H1 (cell line): ENCODE data around the gene SLC23A3. TPM values are rescaled to one million over a fixed set of nuclear protein-coding genes. Genes with fewer than 3 reads are reported as not detected.

Experiments used
- CTCF ChIA-PET: fragments of 300-600 bp; sonication (Branson Sonifier 250); formaldehyde crosslinking; loops from one replicate; lab custom pipeline; 2021; ENCODE audit not compliant: partially characterized antibody; lab: Charles Lee
- POLR2A ChIA-PET: fragments of 300-600 bp; sonication (Branson Sonifier 250); formaldehyde crosslinking; loops from one replicate; lab custom pipeline; 2021; ENCODE audit warnings: inconsistent platforms; ENCODE audit not compliant: partially characterized antibody; lab: Charles Lee
- DNase-seq, 2 experiments: peaks; one replicate each; pipeline versions ENCODE4 v3.0.0 to v3.0.0-alpha.2; 2010 to 2022; ENCODE audit warnings: low spot score in 2 of 2, low read depth in 1 of 2, mixed read lengths in 1 of 2
- FAIRE-seq: peaks from 2 replicates; lab custom pipeline; 2011; peaks lifted over from hg19 to GRCh38; lab: Jason Lieb, UNC
- H2AFZ ChIP-seq: 2 replicates; pipeline ENCODE4 v1.8.1; 2012; ENCODE audit warnings: low read length, inconsistent platforms
- H2AK5ac ChIP-seq: 2 replicates; pipeline ENCODE4 v1.6.1; 2013; ENCODE audit warnings: low read depth, low read length
- H2BK120ac ChIP-seq: replicated peaks from 2 replicates; pipeline ENCODE3; 2013; ENCODE audit warnings: low read depth, low read length, inconsistent platforms
- H2BK12ac ChIP-seq: 2 replicates; pipeline ENCODE4 v1.6.1; 2013; ENCODE audit warnings: low read depth, low read length
- H2BK15ac ChIP-seq: 2 replicates; pipeline ENCODE4 v1.6.1; 2013; ENCODE audit warnings: low read length
- H2BK20ac ChIP-seq: 2 replicates; pipeline ENCODE4 v1.6.1; 2013; ENCODE audit warnings: low read length
- H2BK5ac ChIP-seq: 2 replicates; pipeline ENCODE4 v1.6.1; 2013; ENCODE audit warnings: low read depth, low read length
- H3K14ac ChIP-seq: 2 replicates; pipeline ENCODE4 v1.6.1; 2013; ENCODE audit warnings: inconsistent platforms; ENCODE audit not compliant: insufficient read length
- H3K18ac ChIP-seq: 2 replicates; pipeline ENCODE4 v1.6.1; 2013; ENCODE audit warnings: low read length; ENCODE audit errors: extremely low read depth
- H3K23ac ChIP-seq: 2 replicates; pipeline ENCODE4 v1.6.1; 2013; ENCODE audit warnings: inconsistent platforms; ENCODE audit not compliant: insufficient read length
- H3K23me2 ChIP-seq: 2 replicates; pipeline ENCODE4 v1.6.1; 2013; ENCODE audit warnings: low read depth, low read length
- H3K27ac ChIP-seq: 2 replicates; pipeline ENCODE4 v1.6.1; 2011; ENCODE audit warnings: low read depth, low read length, inconsistent platforms
- H3K27me3 ChIP-seq, 4 experiments: replicated peaks in 1 of 4; 1 replicate in 1 of 4; 2 replicates in 3 of 4; pipeline versions ENCODE4 v1.6.1 to v1.8.1; 2011 to 2013; ENCODE audit warnings: low read length in 3 of 4, mild to moderate bottlenecking in 3 of 4, inconsistent platforms in 2 of 4, mixed read lengths in 2 of 4, moderate library complexity in 1 of 4; ENCODE audit not compliant: control insufficient read depth in 3 of 4, insufficient read depth in 3 of 4; ENCODE audit errors: extremely low read depth in 1 of 4
- H3K36me3 ChIP-seq, 4 experiments: 2 replicates each; pipeline versions ENCODE4 v1.6.1 to v1.8.1; 2011 to 2013; ENCODE audit warnings: mild to moderate bottlenecking in 4 of 4, low read length in 3 of 4, moderate library complexity in 2 of 4, control low read depth in 1 of 4, inconsistent platforms in 1 of 4; ENCODE audit not compliant: insufficient read depth in 4 of 4, control insufficient read depth in 2 of 4
- H3K4ac ChIP-seq: replicated peaks from 2 replicates; pipeline ENCODE3; 2013; ENCODE audit warnings: low read length, low read depth, mixed read lengths, inconsistent platforms; ENCODE audit not compliant: insufficient read length
- H3K4me1 ChIP-seq, 4 experiments: replicated peaks in 1 of 4; 1 replicate in 1 of 4; 2 replicates in 3 of 4; pipeline versions ENCODE4 v1.6.1 to v1.8.1; 2011 to 2013; ENCODE audit warnings: low read length in 3 of 4, inconsistent platforms in 2 of 4, mixed read lengths in 1 of 4; ENCODE audit not compliant: insufficient read depth in 4 of 4, control insufficient read depth in 3 of 4
- H3K4me2 ChIP-seq, 2 experiments: 2 replicates each; pipeline versions ENCODE4 v1.6.1 to v1.8.1; 2011 to 2013; ENCODE audit warnings: low read depth in 2 of 2, low read length in 2 of 2, control low read depth in 1 of 2, inconsistent platforms in 1 of 2, mild to moderate bottlenecking in 1 of 2; ENCODE audit not compliant: insufficient read depth in 1 of 2
- H3K4me3 ChIP-seq, 4 experiments: fragments of 200-600, 300-600 bp in 1 of 4; sonication (generic), shearing (Covaris generic), sonication (Bioruptor Twin) in 1 of 4; 2 replicates each; pipeline versions ENCODE4 v1.5.1 to v1.8.1; 2011 to 2016; ENCODE audit warnings: low read length in 4 of 4, low read depth in 3 of 4, control low read depth in 2 of 4, inconsistent platforms in 2 of 4, mild to moderate bottlenecking in 2 of 4, mixed read lengths in 1 of 4, moderate library complexity in 1 of 4; ENCODE audit not compliant: insufficient read depth in 2 of 4; ENCODE audit errors: extremely low read depth in 1 of 4
- H3K56ac ChIP-seq: replicated peaks from 2 replicates; pipeline ENCODE3; 2013; ENCODE audit warnings: low read depth, mild to moderate bottlenecking, mixed read lengths, low read length, inconsistent platforms; ENCODE audit not compliant: insufficient read length
- H3K79me1 ChIP-seq: 2 replicates; pipeline ENCODE4 v1.6.1; 2013; ENCODE audit warnings: low read depth, low read length, control low read depth
- H3K79me2 ChIP-seq, 2 experiments: 2 replicates each; pipeline versions ENCODE4 v1.6.1 to v1.8.1; 2012 to 2013; ENCODE audit warnings: low read length in 2 of 2, mild to moderate bottlenecking in 2 of 2, inconsistent platforms in 1 of 2; ENCODE audit not compliant: insufficient read depth in 2 of 2, control insufficient read depth in 1 of 2
- H3K9ac ChIP-seq, 4 experiments: replicated peaks in 1 of 4; 1 replicate in 1 of 4; 2 replicates in 3 of 4; pipeline versions ENCODE4 v1.6.1 to v1.8.1; 2011 to 2013; ENCODE audit warnings: low read depth in 3 of 4, low read length in 3 of 4, control low read depth in 2 of 4, mild to moderate bottlenecking in 2 of 4, moderate library complexity in 2 of 4, inconsistent platforms in 1 of 4; ENCODE audit errors: extremely low read depth in 1 of 4
- H3K9me3 ChIP-seq, 2 experiments: 2 replicates each; pipeline versions ENCODE4 v1.6.1 to v1.8.1; 2012 to 2013; ENCODE audit warnings: mild to moderate bottlenecking in 2 of 2, moderate library complexity in 2 of 2, control low read depth in 1 of 2, inconsistent platforms in 1 of 2, low read depth in 1 of 2, low read length in 1 of 2, mixed read lengths in 1 of 2; ENCODE audit not compliant: insufficient read depth in 2 of 2
- H4K20me1 ChIP-seq, 2 experiments: replicated peaks in 1 of 2; 2 replicates each; pipeline versions ENCODE3 to v1.8.1; 2011 to 2013; ENCODE audit warnings: inconsistent platforms in 2 of 2, low read length in 2 of 2, mild to moderate bottlenecking in 1 of 2; ENCODE audit not compliant: insufficient read depth in 2 of 2, control insufficient read depth in 1 of 2
- H4K5ac ChIP-seq: 2 replicates; pipeline ENCODE4 v1.6.1; 2013; ENCODE audit warnings: low read length, low read depth, mixed read lengths, inconsistent platforms; ENCODE audit not compliant: insufficient read length
- H4K8ac ChIP-seq: 2 replicates; pipeline ENCODE4 v1.8.0; 2013; ENCODE audit warnings: mild to moderate bottlenecking, moderate library complexity, low read length, inconsistent platforms; ENCODE audit not compliant: insufficient read depth; ENCODE audit errors: extremely low read depth
- H4K91ac ChIP-seq: replicated peaks from 2 replicates; pipeline ENCODE3; 2013; ENCODE audit warnings: low read length, mixed read lengths, inconsistent platforms; ENCODE audit not compliant: insufficient read length
- BCL11A ChIP-seq, 2 experiments: IDR thresholded peaks; one replicate each; pipeline ENCODE4 v1.6.1; 2011; ENCODE audit warnings: low read depth in 2 of 2, low read length in 2 of 2, mild to moderate bottlenecking in 2 of 2
- BRCA1 ChIP-seq: IDR thresholded peaks from 2 replicates; pipeline ENCODE4 v1.6.1; 2012; ENCODE audit warnings: low read depth, low read length, improper control_type of control experiment
- HDAC2 ChIP-seq, 2 experiments: fragments of 300-600 bp in 1 of 2; sonication (generic) in 1 of 2; IDR thresholded peaks; 2 replicates each; pipeline ENCODE4 v1.6.1; 2011 to 2012; ENCODE audit warnings: low read depth in 2 of 2, low read length in 2 of 2, mild to moderate bottlenecking in 2 of 2, moderate library complexity in 2 of 2, borderline replicate concordance in 1 of 2, inconsistent platforms in 1 of 2
- SP2 ChIP-seq: IDR thresholded peaks from 2 replicates; pipeline ENCODE4 v1.6.1; 2012; ENCODE audit warnings: mild to moderate bottlenecking, low read length, inconsistent platforms
- WGBS, 2 experiments: shearing (Covaris generic) in 1 of 2; methylation state at CpG; one replicate each; pipeline versions ENCODE4 v1.1.6 to v1.1.7; 2013 to 2015; ENCODE audit warnings: low lambda C conversion rate in 2 of 2, mixed read lengths in 2 of 2, inconsistent platforms in 1 of 2, low coverage in 1 of 2, missing lambda C conversion rate in 1 of 2; ENCODE audit not compliant: insufficient replicate concordance in 2 of 2, insufficient coverage in 1 of 2, insufficient read length in 1 of 2; ENCODE audit errors: extremely low coverage in 1 of 2, missing lambda C conversion rate in 1 of 2; 5-methylcytosine and 5-hydroxymethylcytosine counted together
- polyA plus RNA-seq, 7 experiments: library from polyadenylated mRNA; depleted of rRNA in 3 of 7; stranded (reverse) in 5 of 7; unstranded in 2 of 7; fragments of >200 nt in 5 of 7; fragments of 200-250 nt in 2 of 7; gene quantifications; 1 replicate in 5 of 7; 2 replicates in 1 of 7; 4 replicates in 1 of 7; pipeline versions ENCODE4 v1.2.1 to v1.2.3, GENCODE V29; 2011 to 2013; ENCODE audit warnings: missing spikeins in 2 of 7, mixed read lengths in 2 of 7
- total RNA-seq: library from RNA; stranded (reverse); fragmentation: NEBNext Ultra II Directional; extraction: Animal tissue kit (Norgen Biotek cat#: 25700); gene quantifications from 2 replicates; pipeline ENCODE4 v1.2.1, GENCODE V29; 2021

Gene SLC23A3
- total and polyA plus RNA-seq, 2 of the 8 experiments (the other 6 are each of a cell fraction or from before 2014, with no cell fraction given), result 0.35 to 0.84 TPM

DNA sequence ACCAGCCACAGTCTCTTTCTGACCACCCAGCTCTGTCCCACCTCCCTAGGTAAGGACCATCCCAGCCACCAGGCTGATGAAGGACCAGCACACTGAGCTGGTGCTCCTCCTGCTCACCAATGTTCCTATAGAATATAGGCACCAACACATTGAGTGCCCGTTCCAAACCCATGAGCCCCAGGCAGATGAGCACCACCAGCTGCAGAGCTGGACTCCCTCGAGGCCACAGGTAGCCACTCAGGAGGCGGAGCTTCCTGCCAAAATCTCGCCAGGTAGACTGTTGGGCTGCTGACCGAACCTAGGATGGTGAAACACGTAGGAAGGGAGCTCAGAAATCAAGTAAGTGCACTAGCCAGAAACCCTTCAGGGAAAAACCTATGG, 46.7 kb upstream of the SLC23A3 start:
- Histone ChIP-seq H3K9me3 (no peaks in the 10 kb centered on the region), H2AFZ (no peak overlapping the region), H3K56ac (no peak overlapping the region), H4K91ac (no peak overlapping the region), H3K36me3 (peaks cover 16 to 46% (median 26%) of the 10 kb centered on the region in 4 experiments), H3K79me2 (no peaks in the 10 kb centered on the region), H3K79me1 (no peaks in the 10 kb centered on the region), H3K4me3 (no peak overlapping the region; a peak in 1 of 8 replicates), H3K27me3 (no peaks in the 10 kb centered on the region; a peak in 1 of 7 replicates), H3K27ac (no peak overlapping the region), H2AK5ac (no peak overlapping the region), H2BK120ac (no peak overlapping the region), H2BK5ac (no peak overlapping the region), H3K23ac (no peak overlapping the region), H2BK20ac (no peak overlapping the region), H3K4me2 (no peak overlapping the region), H3K23me2 (peaks cover 14% of the 10 kb centered on the region), H3K14ac (no peak overlapping the region), H4K20me1 (peaks cover 0 to 2% of the 10 kb centered on the region in 2 experiments), H4K8ac (no peak overlapping the region), H4K5ac (no peak overlapping the region), H3K4ac (no peak overlapping the region), H3K18ac (no peak overlapping the region), H2BK15ac (no peak overlapping the region), H3K9ac (no peak overlapping the region), H2BK12ac (no peak overlapping the region), H3K4me1 (peaks cover 0 to 12% (median 6%) of the 10 kb centered on the region in 4 experiments; a peak in 3 of 7 replicates)
- FAIRE-seq (no peak), DNase-seq (no peak)
- WGBS, 2 experiments, result 92% methylated on average over 6 of the region's 6 CpGs; no CpG with 5 or more reads in 1 of the 2 experiments
- ChIA-PET POLR2A (interaction anchor here (0.7 to 14.0 kb wide), 8 partner anchors 9 to 78 kb away, joined by 3 to 190 read pairs (median 18); partner anchors contain the start of genes ANKZF1, ATG9A, GLB1L and STK16), CTCF (interaction anchor here (0.6 to 1.7 kb wide), 8 partner anchors 9 to 173 kb away, joined by 3 to 6 read pairs (median 4); no protein-coding TSS in a partner anchor)
- TF ChIP-seq BCL11A (IDR thresholded peaks at IDR 0.05; ENCODE audit: low read depth in 2 of 2, low read length in 2 of 2), result no peak
- TF ChIP-seq HDAC2 (IDR thresholded peaks at IDR 0.05; ENCODE audit: borderline replicate concordance in 1 of 2, low read depth in 2 of 2, low read length in 2 of 2), result no peak
- no peak for TF ChIP-seq BRCA1
- no peak for TF ChIP-seq SP2
